Effector memory CD4-positive, alpha-beta T cell (primary cell): ENCODE measurements around the gene GRK3.

Experiments
- DNase-seq, 3 donors: peaks; one replicate each; pipeline ENCODE4 v3.0.0-alpha.2; 2020
- H3K27ac ChIP-seq: 2 replicates; pipeline ENCODE4 v1.7.0; 2013; ENCODE audit warnings: mild to moderate bottlenecking, low read length, moderate library complexity; ENCODE audit not compliant: insufficient read depth, poor library complexity, severe bottlenecking
- H3K27me3 ChIP-seq: replicated peaks from 2 replicates; pipeline ENCODE4 v1.7.0; 2013; ENCODE audit warnings: mild to moderate bottlenecking, low read length; ENCODE audit not compliant: insufficient read depth, control insufficient read depth, poor library complexity, severe bottlenecking
- H3K36me3 ChIP-seq: 2 replicates; pipeline ENCODE4 v1.7.0; 2013; ENCODE audit warnings: mild to moderate bottlenecking, low read length, moderate library complexity; ENCODE audit not compliant: control insufficient read depth, insufficient read depth
- H3K4me1 ChIP-seq: 2 replicates; pipeline ENCODE4 v1.7.0; 2013; ENCODE audit warnings: low read length, mild to moderate bottlenecking; ENCODE audit not compliant: control insufficient read depth, insufficient read depth, poor library complexity, severe bottlenecking
- H3K4me3 ChIP-seq: 2 replicates; pipeline ENCODE4 v1.7.0; 2013; ENCODE audit warnings: low read length, low read depth, mild to moderate bottlenecking; ENCODE audit not compliant: insufficient read depth, poor library complexity, severe bottlenecking
- H3K9me3 ChIP-seq: 2 replicates; pipeline ENCODE4 v1.7.0; 2013; ENCODE audit warnings: mild to moderate bottlenecking, low read length, moderate library complexity; ENCODE audit not compliant: control insufficient read depth

GRK3 gene

GRCh38 chr22:25668437-25668836 lies 104.0 kb downstream of the GRK3 start:
- H3K36me3 ChIP-seq, result no peaks in the 10 kb centered on the region

GRCh38 chr22:25669253-25670069 lies 105.0 kb downstream of the GRK3 start:
- DNase-seq, result no peak
- H3K4me1 ChIP-seq, result no peaks in the 10 kb centered on the region
- no peaks in the 10 kb centered on the region for H3K36me3 ChIP-seq
- H3K4me3 ChIP-seq, result no peak overlapping the region
- no peak overlapping the region for H3K27ac ChIP-seq
- H3K9me3 ChIP-seq, result no peaks in the 10 kb centered on the region
- no peaks in the 10 kb centered on the region for H3K27me3 ChIP-seq

More at GRCh38 chr22:25668437-25668836, 104.0 kb downstream of the GRK3 start:
- Histone ChIP-seq H3K4me1 (no peaks in the 10 kb centered on the region), H3K27ac (no peak overlapping the region), H3K4me3 (no peak overlapping the region), H3K9me3 (no peaks in the 10 kb centered on the region), H3K27me3 (no peaks in the 10 kb centered on the region)
- DNase-seq, result no peak

- Histone ChIP-seq H3K9me3 (no peaks in the 10 kb centered on the region), H3K4me1 (no peaks in the 10 kb centered on the region), H3K27ac (no peak overlapping the region), H3K36me3 (no peaks in the 10 kb centered on the region), H3K4me3 (no peak overlapping the region), H3K27me3 (no peaks in the 10 kb centered on the region)
- no peak for DNase-seq
Measured at GRCh38 chr22:25670070-25670461, 105.6 kb downstream of the GRK3 start.

- Histone ChIP-seq H3K9me3 (no peaks in the 10 kb centered on the region), H3K4me3 (no peak overlapping the region), H3K27me3 (no peaks in the 10 kb centered on the region), H3K36me3 (no peaks in the 10 kb centered on the region), H3K27ac (no peak overlapping the region), H3K4me1 (no peaks in the 10 kb centered on the region)
- DNase-seq, result no peak
Measured at GRCh38 chr22:25672289-25673084, 108.0 kb downstream of the GRK3 start.

- no peak for DNase-seq
- no peaks in the 10 kb centered on the region for H3K27me3 ChIP-seq
- H3K4me3 ChIP-seq, result no peak overlapping the region
- H3K9me3 ChIP-seq, result no peaks in the 10 kb centered on the region
- no peaks in the 10 kb centered on the region for H3K4me1 ChIP-seq
- H3K36me3 ChIP-seq, result no peaks in the 10 kb centered on the region
- no peak overlapping the region for H3K27ac ChIP-seq
Measured at GRCh38 chr22:25673713-25674112, 109.2 kb downstream of the GRK3 start.

- no peak for DNase-seq
- Histone ChIP-seq H3K36me3 (no peaks in the 10 kb centered on the region), H3K27me3 (no peaks in the 10 kb centered on the region)
Measured at GRCh38 chr22:25677631-25678030, 113.2 kb downstream of the GRK3 start.

GRCh38 chr22:25680051-25680450 lies 115.6 kb downstream of the GRK3 start:
- Histone ChIP-seq H3K36me3 (no peaks in the 10 kb centered on the region), H3K27me3 (no peaks in the 10 kb centered on the region), H3K4me1 (no peaks in the 10 kb centered on the region), H3K9me3 (no peaks in the 10 kb centered on the region), H3K4me3 (no peak overlapping the region), H3K27ac (no peak overlapping the region)
- DNase-seq, result no peak

More at GRCh38 chr22:25677631-25678030, 113.2 kb downstream of the GRK3 start:
- Histone ChIP-seq H3K9me3 (no peaks in the 10 kb centered on the region), H3K4me1 (no peaks in the 10 kb centered on the region), H3K4me3 (no peak overlapping the region), H3K27ac (no peak overlapping the region)

GRCh38 chr22:25680956-25681355 lies 116.5 kb downstream of the GRK3 start:
- Histone ChIP-seq H3K9me3 (no peaks in the 10 kb centered on the region), H3K4me3 (no peak overlapping the region), H3K4me1 (no peaks in the 10 kb centered on the region), H3K27me3 (no peaks in the 10 kb centered on the region), H3K27ac (no peak overlapping the region), H3K36me3 (no peaks in the 10 kb centered on the region)
- no peak for DNase-seq

GRCh38 chr22:25682109-25682508 lies 117.6 kb downstream of the GRK3 start:
- Histone ChIP-seq H3K36me3 (no peaks in the 10 kb centered on the region), H3K27ac (no peak overlapping the region), H3K27me3 (no peaks in the 10 kb centered on the region), H3K9me3 (no peaks in the 10 kb centered on the region), H3K4me3 (no peak overlapping the region), H3K4me1 (no peaks in the 10 kb centered on the region)
- DNase-seq, result no peak

- DNase-seq, result no peak
- Histone ChIP-seq H3K4me1 (no peaks in the 10 kb centered on the region), H3K27ac (no peak overlapping the region), H3K27me3 (no peaks in the 10 kb centered on the region), H3K36me3 (no peaks in the 10 kb centered on the region), H3K9me3 (no peaks in the 10 kb centered on the region), H3K4me3 (no peak overlapping the region)
Measured at GRCh38 chr22:25688627-25689026, 124.2 kb downstream of the GRK3 start.
